HepG2 (cell line): ENCODE results near the gene OSBPL3. TPM values are rescaled to one million over a fixed set of nuclear protein-coding genes. Genes with fewer than 3 reads are reported as not detected.

Experiments used
- FOSL2 ChIP-seq: sonication (generic); formaldehyde crosslinking; IDR thresholded peaks from 2 replicates; pipeline ENCODE4 v1.4.0; 2020; ENCODE audit warnings: missing genetic modification reagents
- FOXP4 ChIP-seq: sonication (generic); formaldehyde crosslinking; IDR thresholded peaks from 2 replicates; pipeline ENCODE4 v1.4.0; 2020; ENCODE audit warnings: missing genetic modification reagents
- GATAD2A ChIP-seq: IDR thresholded peaks from 2 replicates; pipeline ENCODE4 v1.6.1; 2016
- HNF4A ChIP-seq: sonication (generic); formaldehyde crosslinking; IDR thresholded peaks from 2 replicates; pipeline ENCODE4 v1.4.0; 2020; ENCODE audit warnings: missing genetic modification reagents
- HOXA3 ChIP-seq: sonication (generic); formaldehyde crosslinking; IDR thresholded peaks from 2 replicates; pipeline ENCODE4 v1.5.0; 2020; ENCODE audit warnings: missing genetic modification reagents
- KDM3A ChIP-seq: IDR thresholded peaks from 2 replicates; pipeline ENCODE4 v1.6.1; 2018; ENCODE audit warnings: low read depth, missing compliant biosample characterization
- NCOA2 ChIP-seq: sonication (generic); formaldehyde crosslinking; IDR thresholded peaks from 2 replicates; pipeline ENCODE4 v1.8.0; 2022; ENCODE audit warnings: inconsistent platforms
- NCOR1 ChIP-seq: fragments of 200-600 bp; sonication (generic); IDR thresholded peaks from 2 replicates; pipeline ENCODE4 v1.7.0; 2017; ENCODE audit warnings: antibody characterized with exemption, low read length, borderline replicate concordance
- NPAS2 ChIP-seq: sonication (generic); formaldehyde crosslinking; IDR thresholded peaks from 2 replicates; pipeline ENCODE4 v1.8.0; 2022; ENCODE audit warnings: mild to moderate bottlenecking, missing genetic modification reagents, borderline replicate concordance
- PCBP1 ChIP-seq: fragments of 200-400 bp; formaldehyde crosslinking; IDR thresholded peaks from 2 replicates; pipeline ENCODE4 v1.6.1; 2017; ENCODE audit warnings: mild to moderate bottlenecking, low read depth, low read length, borderline replicate concordance
- RAD51 ChIP-seq: fragments of 450-650 bp; IDR thresholded peaks from 2 replicates; pipeline ENCODE4 v1.6.1; 2016; ENCODE audit warnings: borderline replicate concordance
- SCMH1 ChIP-seq: sonication (generic); formaldehyde crosslinking; IDR thresholded peaks from 2 replicates; pipeline ENCODE4 v1.9.0; 2021; ENCODE audit warnings: missing genetic modification reagents, mild to moderate bottlenecking, borderline replicate concordance
- SMARCC2 ChIP-seq: fragments of 450-650 bp; IDR thresholded peaks from 2 replicates; pipeline ENCODE4 v1.6.1; 2017; ENCODE audit warnings: antibody characterized with exemption, mild to moderate bottlenecking
- STAG1 ChIP-seq: sonication (generic); formaldehyde crosslinking; IDR thresholded peaks from 2 replicates; pipeline ENCODE4 v1.4.0; 2020; ENCODE audit warnings: missing genetic modification reagents
- TBP ChIP-seq: sonication (generic); formaldehyde crosslinking; IDR thresholded peaks from 2 replicates; pipeline ENCODE4 v1.5.0; 2020; ENCODE audit warnings: missing genetic modification reagents
- ZNF317 ChIP-seq: sonication (generic); formaldehyde crosslinking; IDR thresholded peaks from 2 replicates; pipeline ENCODE4 v1.5.0; 2020; ENCODE audit warnings: mild to moderate bottlenecking, missing genetic modification reagents
- ZNF430 ChIP-seq: sonication (generic); formaldehyde crosslinking; IDR thresholded peaks from 2 replicates; pipeline ENCODE4 v1.9.0; 2021; ENCODE audit warnings: mild to moderate bottlenecking, missing genetic modification reagents
- ZNF431 ChIP-seq: sonication (generic); formaldehyde crosslinking; IDR thresholded peaks from 2 replicates; pipeline ENCODE4 v1.9.0; 2022; ENCODE audit warnings: missing genetic modification reagents, low read depth, mild to moderate bottlenecking, borderline replicate concordance
- ZNF552 ChIP-seq: sonication (generic); formaldehyde crosslinking; IDR thresholded peaks from 2 replicates; pipeline ENCODE4 v1.9.0; 2022; ENCODE audit warnings: missing genetic modification reagents, mild to moderate bottlenecking, borderline replicate concordance
- ZNF710 ChIP-seq: sonication (generic); formaldehyde crosslinking; IDR thresholded peaks from 2 replicates; pipeline ENCODE4 v1.5.0; 2020; ENCODE audit warnings: mild to moderate bottlenecking, missing genetic modification reagents, borderline replicate concordance
- ZNF749 ChIP-seq: sonication (generic); formaldehyde crosslinking; IDR thresholded peaks from 2 replicates; pipeline ENCODE4 v1.8.0; 2022; ENCODE audit warnings: mild to moderate bottlenecking, missing genetic modification reagents, moderate library complexity, borderline replicate concordance
- polyA plus RNA-seq, 8 experiments: library from polyadenylated mRNA; depleted of rRNA in 3 of 8; stranded (reverse) in 7 of 8; unstranded in 1 of 8; fragments of >200 nt; fragmentation: Illumina TruSeq in 4 of 8; extraction: Trizol in 4 of 8; gene quantifications; 2 replicates each; pipeline versions ENCODE4 v1.2.1 to v1.2.3, GENCODE V29; 2011 to 2016; ENCODE audit warnings: low read depth in 4 of 8, missing spikeins in 1 of 8, mixed read lengths in 1 of 8; ENCODE audit not compliant: insufficient read depth in 1 of 8
- total RNA-seq, 5 experiments: library from RNA; depleted of rRNA; stranded (reverse); fragments of >200 nt; fragmentation: Illumina TruSeq; extraction: Trizol; gene quantifications; 2 replicates each; pipeline ENCODE4 v1.2.3, GENCODE V29; 2016; ENCODE audit warnings: low read depth in 1 of 5
- TF ChIP-seq, protein P1 (sequence below): sonication (generic); formaldehyde crosslinking; IDR thresholded peaks from 2 replicates; pipeline ENCODE4 v1.4.0; 2020; ENCODE audit warnings: missing genetic modification reagents
- TF ChIP-seq, protein P2 (sequence below): sonication (generic); formaldehyde crosslinking; IDR thresholded peaks from 2 replicates; pipeline ENCODE4 v1.8.0; 2022; ENCODE audit warnings: missing genetic modification reagents, mild to moderate bottlenecking, inconsistent platforms, borderline replicate concordance

Gene OSBPL3
- total and polyA plus RNA-seq, 2 of the 13 experiments (the other 11 are each of a cell fraction or from before 2014, with no cell fraction given) = 8.8 to 28.9 TPM

DNA sequence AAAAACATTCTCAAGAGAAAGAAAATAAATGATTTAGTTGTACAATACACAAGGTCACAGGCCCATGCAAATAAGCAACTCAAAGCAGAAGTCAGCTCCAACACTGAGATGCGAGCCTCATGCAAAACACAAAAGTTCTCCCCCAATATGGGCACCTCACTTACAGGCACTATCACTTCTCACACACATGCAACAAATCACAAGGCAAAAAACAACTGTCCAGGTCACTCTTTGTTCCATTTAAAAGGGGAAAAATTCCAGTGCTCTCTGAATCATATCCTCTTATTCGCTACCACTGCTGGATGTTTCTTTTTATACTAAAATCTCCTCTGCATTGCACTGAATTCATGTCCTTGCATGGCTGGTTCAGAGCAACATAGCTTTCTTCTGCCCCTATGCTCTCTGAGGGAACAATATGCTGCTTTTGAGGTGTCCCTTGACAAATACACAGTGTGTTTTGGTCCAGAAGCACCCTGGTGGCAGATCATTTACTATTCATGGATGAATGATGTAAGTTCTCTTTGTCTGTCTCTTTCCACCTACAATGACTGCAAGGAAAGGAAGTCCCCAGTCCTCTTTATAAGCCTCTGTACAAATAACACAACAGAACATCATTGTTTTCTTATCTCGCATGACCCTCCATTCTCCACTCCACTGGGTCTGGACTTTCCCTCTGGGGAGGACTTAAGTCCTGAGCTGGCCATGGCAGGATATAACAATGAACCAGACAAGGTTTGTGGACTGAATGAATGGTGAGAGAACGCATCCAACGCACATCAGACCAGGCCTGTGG lies 137.3 kb downstream of the OSBPL3 start (continued):
- TF ChIP-seq STAG1 (CRISPR knock-in tag) = no peak
- TF ChIP-seq ZNF430 (CRISPR knock-in tag) = no peak
- TF ChIP-seq HOXA3 (CRISPR knock-in tag) = no peak
- peak; percentile 48; the same call in 1 of the 2 replicates for TF ChIP-seq GATAD2A (CRISPR knock-in tag)
- TF ChIP-seq FOSL2 (CRISPR knock-in tag) = peak; percentile 29; the same call in 1 of the 2 replicates
- no peak for TF ChIP-seq TBP
- no peak for TF ChIP-seq ZNF552 (CRISPR knock-in tag)
- TF ChIP-seq SMARCC2 = no peak
- TF ChIP-seq PCBP1 = no peak
- no peak for TF ChIP-seq RAD51
- TF ChIP-seq FOXP4 = 0 out of 2 replicates have a peak, but pooled peaks have one; percentile 19
- no peak for TF ChIP-seq HNF4A (CRISPR knock-in tag)
- TF ChIP-seq NCOR1 = peak; percentile 38; the same call in 1 of the 2 replicates
- no peak for TF ChIP-seq ZNF431 (CRISPR knock-in tag)
- no peak for TF ChIP-seq KDM3A (CRISPR knock-in tag)
- TF ChIP-seq NPAS2 (CRISPR knock-in tag) = no peak
- TF ChIP-seq, protein P1, sequence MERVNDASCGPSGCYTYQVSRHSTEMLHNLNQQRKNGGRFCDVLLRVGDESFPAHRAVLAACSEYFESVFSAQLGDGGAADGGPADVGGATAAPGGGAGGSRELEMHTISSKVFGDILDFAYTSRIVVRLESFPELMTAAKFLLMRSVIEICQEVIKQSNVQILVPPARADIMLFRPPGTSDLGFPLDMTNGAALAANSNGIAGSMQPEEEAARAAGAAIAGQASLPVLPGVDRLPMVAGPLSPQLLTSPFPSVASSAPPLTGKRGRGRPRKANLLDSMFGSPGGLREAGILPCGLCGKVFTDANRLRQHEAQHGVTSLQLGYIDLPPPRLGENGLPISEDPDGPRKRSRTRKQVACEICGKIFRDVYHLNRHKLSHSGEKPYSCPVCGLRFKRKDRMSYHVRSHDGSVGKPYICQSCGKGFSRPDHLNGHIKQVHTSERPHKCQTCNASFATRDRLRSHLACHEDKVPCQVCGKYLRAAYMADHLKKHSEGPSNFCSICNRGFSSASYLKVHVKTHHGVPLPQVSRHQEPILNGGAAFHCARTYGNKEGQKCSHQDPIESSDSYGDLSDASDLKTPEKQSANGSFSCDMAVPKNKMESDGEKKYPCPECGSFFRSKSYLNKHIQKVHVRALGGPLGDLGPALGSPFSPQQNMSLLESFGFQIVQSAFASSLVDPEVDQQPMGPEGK (CRISPR knock-in tag) = peak; percentile 56
- TF ChIP-seq ZNF710 = peak; percentile 50; the same call in 1 of the 2 replicates
- TF ChIP-seq SCMH1 (CRISPR knock-in tag) = no peak
- no peak for TF ChIP-seq ZNF749 (CRISPR knock-in tag)
- no peak for TF ChIP-seq ZNF317 (CRISPR knock-in tag)
- TF ChIP-seq, protein P2, sequence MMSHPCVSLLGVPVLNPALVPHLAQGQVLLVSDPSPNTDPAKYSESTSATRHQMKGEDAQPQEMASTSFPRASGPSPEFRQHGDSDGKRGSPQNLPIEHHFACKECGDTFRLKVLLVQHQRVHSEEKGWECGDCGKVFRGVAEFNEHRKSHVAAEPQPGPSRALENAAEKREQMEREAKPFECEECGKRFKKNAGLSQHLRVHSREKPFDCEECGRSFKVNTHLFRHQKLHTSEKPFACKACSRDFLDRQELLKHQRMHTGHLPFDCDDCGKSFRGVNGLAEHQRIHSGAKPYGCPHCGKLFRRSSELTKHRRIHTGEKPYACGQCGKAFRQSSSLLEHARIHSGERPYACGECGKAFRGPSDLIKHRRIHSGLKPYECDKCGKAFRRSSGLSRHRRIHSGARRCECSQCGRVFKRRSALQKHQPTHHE (CRISPR knock-in tag) = no peak
- TF ChIP-seq NCOA2 (CRISPR knock-in tag) = peak; percentile 52
